WTC11 (cell line): ENCODE results near the gene ABTB2.

Experiments
- ATF2 ChIP-seq: sonication (generic); formaldehyde crosslinking; IDR thresholded peaks from 2 replicates; pipeline ENCODE4 v1.8.1; 2022; ENCODE audit warnings: low read depth, missing genetic modification reagents, borderline replicate concordance
- CBFB ChIP-seq: sonication (generic); formaldehyde crosslinking; IDR thresholded peaks from 2 replicates; pipeline ENCODE4 v1.8.1; 2022; ENCODE audit warnings: mild to moderate bottlenecking, low read depth, missing genetic modification reagents
- CREM ChIP-seq: sonication (generic); formaldehyde crosslinking; IDR thresholded peaks from 2 replicates; pipeline ENCODE4 v1.8.1; 2022; ENCODE audit warnings: mild to moderate bottlenecking, missing genetic modification reagents, moderate library complexity
- CTCF ChIP-seq: fragments of 200-600 bp; IDR thresholded peaks from 2 replicates; pipeline ENCODE4 v1.8.0; 2022; ENCODE audit warnings: antibody characterized with exemption
- IRF1 ChIP-seq: sonication (generic); formaldehyde crosslinking; IDR thresholded peaks from 2 replicates; pipeline ENCODE4 v1.8.0; 2023; ENCODE audit warnings: missing genetic modification reagents
- MYBL2 ChIP-seq: sonication (generic); formaldehyde crosslinking; IDR thresholded peaks from 2 replicates; pipeline ENCODE4 v1.8.1; 2023; ENCODE audit warnings: mild to moderate bottlenecking, moderate library complexity, missing genetic modification reagents
- NR2C2 ChIP-seq: sonication (generic); formaldehyde crosslinking; IDR thresholded peaks from 2 replicates; pipeline ENCODE4 v1.8.0; 2022; ENCODE audit warnings: mild to moderate bottlenecking, missing genetic modification reagents
- SP1 ChIP-seq: sonication (generic); formaldehyde crosslinking; conservative IDR thresholded peaks from 2 replicates; pipeline ENCODE4 v1.8.1; 2022; ENCODE audit warnings: missing genetic modification reagents
- STAT6 ChIP-seq: sonication (generic); formaldehyde crosslinking; conservative IDR thresholded peaks from 2 replicates; pipeline ENCODE4 v1.8.1; 2023; ENCODE audit warnings: mild to moderate bottlenecking, low read depth, missing genetic modification reagents, moderate library complexity
- TEAD4 ChIP-seq: sonication (generic); formaldehyde crosslinking; IDR thresholded peaks from 2 replicates; pipeline ENCODE4 v1.8.0; 2022; ENCODE audit warnings: mild to moderate bottlenecking, missing genetic modification reagents
- ZBTB21 ChIP-seq: sonication (generic); formaldehyde crosslinking; IDR thresholded peaks from 2 replicates; pipeline ENCODE4 v1.8.1; 2023; ENCODE audit warnings: mild to moderate bottlenecking, missing genetic modification reagents, borderline replicate concordance
- ZNF425 ChIP-seq: fragments of 250-450 bp; sonication (Bioruptor Pico); conservative IDR thresholded peaks from 2 replicates; pipeline ENCODE4 v1.9.0; 2021; ENCODE audit warnings: mild to moderate bottlenecking
- ZSCAN18 ChIP-seq: fragments of 250-450 bp; sonication (Bioruptor Pico); IDR thresholded peaks from 2 replicates; pipeline ENCODE4 v2.1.2; 2022; ENCODE audit warnings: mild to moderate bottlenecking, moderate library complexity

- TF ChIP-seq CTCF (no peak), ZBTB21 (CRISPR knock-in tag) (no peak), CBFB (no peak), NR2C2 (CRISPR knock-in tag) (no peak), ZSCAN18 (CRISPR knock-in tag) (no peak), SP1 (CRISPR knock-in tag) (no peak), CREM (CRISPR knock-in tag) (no peak), MYBL2 (CRISPR knock-in tag) (no peak), IRF1 (no peak), ATF2 (no peak), ZNF425 (CRISPR knock-in tag) (no peak), TEAD4 (CRISPR knock-in tag) (no peak), STAT6 (CRISPR knock-in tag) (no peak)
Observed at GRCh38 chr11:34290926-34291325, 66.9 kb downstream of the ABTB2 start.
